Measurements from ENCODE around the gene RHOA. TPM values are rescaled to one million over a fixed set of nuclear protein-coding genes. Genes with fewer than 3 reads are reported as not detected.
"Not testable (repeated sequence)": the region's sequence is repeated elsewhere in the genome, so short reads cannot be mapped to it uniquely, and the experiment has no call there.

Gene RHOA
- total and polyA plus RNA-seq, 10 donors, result 226 to 693 (median 481) TPM

- peaks cover 15 to 89% (median 58%) of the 10 kb centered on the region in 6 donors for H3K4me1 ChIP-seq
- intact Hi-C loops (cut with DNase I; ENCODE audit: low total_unique reads), result no loop called here
- DNase-seq, result no peak
- H3K27me3 ChIP-seq (replicated peaks in 1 of 7), result no peaks in the 10 kb centered on the region
- 49 to 68% (median 55%) methylated on average over 2 of the region's 2 CpGs for WGBS, 5 donors
- no peaks in the 10 kb centered on the region for H3K9me3 ChIP-seq
- TF ChIP-seq POLR2A (IDR thresholded peaks at IDR 0.05) (no peak), POLR2AphosphoS5 (IDR thresholded peaks at IDR 0.05) (no peak)
- TF ChIP-seq, protein P1, sequence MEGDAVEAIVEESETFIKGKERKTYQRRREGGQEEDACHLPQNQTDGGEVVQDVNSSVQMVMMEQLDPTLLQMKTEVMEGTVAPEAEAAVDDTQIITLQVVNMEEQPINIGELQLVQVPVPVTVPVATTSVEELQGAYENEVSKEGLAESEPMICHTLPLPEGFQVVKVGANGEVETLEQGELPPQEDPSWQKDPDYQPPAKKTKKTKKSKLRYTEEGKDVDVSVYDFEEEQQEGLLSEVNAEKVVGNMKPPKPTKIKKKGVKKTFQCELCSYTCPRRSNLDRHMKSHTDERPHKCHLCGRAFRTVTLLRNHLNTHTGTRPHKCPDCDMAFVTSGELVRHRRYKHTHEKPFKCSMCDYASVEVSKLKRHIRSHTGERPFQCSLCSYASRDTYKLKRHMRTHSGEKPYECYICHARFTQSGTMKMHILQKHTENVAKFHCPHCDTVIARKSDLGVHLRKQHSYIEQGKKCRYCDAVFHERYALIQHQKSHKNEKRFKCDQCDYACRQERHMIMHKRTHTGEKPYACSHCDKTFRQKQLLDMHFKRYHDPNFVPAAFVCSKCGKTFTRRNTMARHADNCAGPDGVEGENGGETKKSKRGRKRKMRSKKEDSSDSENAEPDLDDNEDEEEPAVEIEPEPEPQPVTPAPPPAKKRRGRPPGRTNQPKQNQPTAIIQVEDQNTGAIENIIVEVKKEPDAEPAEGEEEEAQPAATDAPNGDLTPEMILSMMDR (IDR thresholded peaks at IDR 0.05 in 8 of 11, conservative IDR thresholded peaks at IDR 0.05 in 3 of 11), result no peak
- H3K4me3 ChIP-seq, result peak overlapping the region in 1 of 8 donors; percentile 49
- peak overlapping the region in 7 of 8 donors; percentile 43 to 100 (median 78) for H3K27ac ChIP-seq
- peaks cover 0 to 25% (median 4%) of the 10 kb centered on the region in 6 donors for H3K36me3 ChIP-seq
Observed at GRCh38 chr3:49352281-49352680, 59.5 kb downstream of the RHOA start.

GRCh38 chr3:49351521-49352011, 60.2 kb downstream of the RHOA start:
- peak overlapping the region in 1 of 8 donors; percentile 49 for H3K4me3 ChIP-seq
- TF ChIP-seq POLR2AphosphoS5 (IDR thresholded peaks at IDR 0.05) (peak in 1 of 3 donors; percentile 22), POLR2A (IDR thresholded peaks at IDR 0.05) (no peak)
- H3K27ac ChIP-seq, result peak overlapping the region in 7 of 8 donors; percentile 43 to 100 (median 78)

DNA sequence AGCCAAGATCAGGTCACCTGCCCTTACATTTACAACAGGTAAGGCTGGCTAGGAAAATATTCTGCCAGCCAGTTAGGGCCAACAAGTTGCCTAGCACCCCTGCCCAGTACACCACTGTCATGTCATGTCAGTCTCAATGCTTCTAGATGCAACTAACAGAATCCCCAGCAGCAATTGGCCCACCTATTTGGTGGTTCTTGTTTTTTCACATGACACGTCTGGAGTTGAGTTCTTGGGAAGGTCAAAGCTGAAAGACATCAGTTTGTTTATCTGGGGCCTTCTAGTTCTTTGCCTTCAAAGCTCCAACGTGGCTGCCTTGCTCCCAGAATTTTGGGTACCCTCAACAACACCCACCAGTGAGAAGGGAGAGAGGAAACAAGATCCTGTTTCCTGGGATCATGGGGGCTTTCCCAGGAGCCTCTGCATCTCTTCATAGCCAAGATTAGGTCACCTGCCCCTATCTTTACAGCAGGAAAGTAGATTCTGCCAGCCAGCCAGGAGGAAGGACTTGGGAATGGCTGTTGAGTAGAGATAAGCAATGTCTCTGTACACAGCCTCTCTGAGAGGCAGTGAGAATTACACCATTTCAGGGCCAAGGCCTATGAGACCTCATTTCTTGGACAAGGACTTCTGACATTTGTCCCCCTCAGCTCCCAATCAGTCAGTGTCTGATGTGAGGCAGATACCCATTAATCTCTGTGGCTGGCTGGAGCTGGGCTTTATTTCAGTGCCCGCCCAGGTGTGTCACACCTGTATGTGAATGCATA, 62.2 kb downstream of the RHOA start:
- Histone ChIP-seq H3K4me3 (no peak overlapping the region), H3K4me1 (peaks cover 20 to 90% (median 58%) of the 10 kb centered on the region in 6 donors), H3K27me3 (replicated peaks in 1 of 7) (no peaks in the 10 kb centered on the region), H3K27ac (peak overlapping the region in 7 of 8 donors; percentile 44 to 100 (median 78)), H3K9me3 (no peaks in the 10 kb centered on the region), H3K36me3 (no peaks in the 10 kb centered on the region)
- 55 to 75% (median 60%) methylated on average over 3 of the region's 3 CpGs for WGBS, 5 donors
- intact Hi-C loops (cut with DNase I; ENCODE audit: low total_unique reads), result no loop called here
- no peak for DNase-seq
- TF ChIP-seq, protein P1 (IDR thresholded peaks at IDR 0.05 in 8 of 11, conservative IDR thresholded peaks at IDR 0.05 in 3 of 11), result no peak
- TF ChIP-seq POLR2AphosphoS5 (IDR thresholded peaks at IDR 0.05), result peak in 1 of 3 donors; percentile 46

More at GRCh38 chr3:49351521-49352011, 60.2 kb downstream of the RHOA start:
- Histone ChIP-seq H3K9me3 (no peaks in the 10 kb centered on the region), H3K36me3 (peaks cover 0 to 19% (median 4%) of the 10 kb centered on the region in 6 donors), H3K4me1 (peaks cover 16 to 89% (median 57%) of the 10 kb centered on the region in 6 donors), H3K27me3 (replicated peaks in 1 of 7) (no peaks in the 10 kb centered on the region)
- intact Hi-C loops (cut with DNase I; ENCODE audit: low total_unique reads), result no loop called here
- DNase-seq, result no peak
- 4 to 18% (median 8%) methylated on average over 1 of the region's 1 CpG for WGBS, 5 donors

GRCh38 chr3:49348361-49348760, 63.4 kb downstream of the RHOA start:
- 85 to 96% (median 90%) methylated on average over 12 of the region's 12 CpGs for WGBS, 5 donors
- H3K9me3 ChIP-seq; H3K36me3 ChIP-seq; DNase-seq; intact Hi-C loops (cut with DNase I; ENCODE audit: low total_unique reads); H3K4me3 ChIP-seq; H3K27me3 ChIP-seq (replicated peaks in 1 of 7): not testable (repeated sequence)
- Histone ChIP-seq H3K27ac (peak overlapping the region in 6 of 8 donors; percentile 91 to 100 (median 98)), H3K4me1 (peaks cover 22 to 99% (median 68%) of the 10 kb centered on the region in 6 donors)

- Histone ChIP-seq H3K36me3 (no peaks in the 10 kb centered on the region), H3K27me3 (replicated peaks in 1 of 7) (no peaks in the 10 kb centered on the region), H3K27ac (peak overlapping the region; percentile 36 to 100 (median 98)), H3K4me1 (peaks cover 29 to 99% (median 71%) of the 10 kb centered on the region in 6 donors), H3K4me3 (peak overlapping the region in 1 of 8 donors; percentile 55), H3K9me3 (no peaks in the 10 kb centered on the region)
- intact Hi-C loops (cut with DNase I; ENCODE audit: low total_unique reads), result no loop called here
- DNase-seq, result no peak
- TF ChIP-seq, protein P1 (IDR thresholded peaks at IDR 0.05 in 8 of 11, conservative IDR thresholded peaks at IDR 0.05 in 3 of 11), result no peak
- no peak for TF ChIP-seq POLR2AphosphoS5 (IDR thresholded peaks at IDR 0.05)
- 73 to 88% (median 80%) methylated on average over 6 of the region's 6 CpGs for WGBS, 5 donors
Observed at GRCh38 chr3:49346797-49347251, 65.0 kb downstream of the RHOA start.

All from spleen (tissue), 11 donors.